EH (cell line): Measurements from ENCODE around the gene NPAS3.

ENCODE experiments used
- DNase-seq: peaks from one replicate; pipeline ENCODE4 v3.0.0-alpha.2; 2015; ENCODE audit warnings: low read depth

Gene NPAS3

DNA sequence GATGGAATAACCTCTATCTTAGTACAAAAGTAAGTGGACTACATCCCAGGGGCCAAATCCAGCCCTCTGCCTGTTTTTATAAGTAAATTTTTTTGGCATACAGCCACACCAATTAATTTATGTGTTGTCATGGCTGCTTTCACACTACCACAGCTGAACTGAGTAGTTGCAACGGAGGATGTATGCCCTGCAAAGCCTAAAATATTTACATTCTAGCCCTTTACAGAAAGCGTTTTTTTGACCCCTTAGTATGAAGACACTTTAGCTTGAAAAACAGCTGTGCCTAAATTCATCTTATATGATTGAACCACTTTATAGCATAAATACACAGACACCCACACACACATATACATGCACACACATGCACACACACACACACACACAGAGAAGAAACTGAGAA lies 510.6 kb downstream of the NPAS3 start:
- no peak for DNase-seq

DNA sequence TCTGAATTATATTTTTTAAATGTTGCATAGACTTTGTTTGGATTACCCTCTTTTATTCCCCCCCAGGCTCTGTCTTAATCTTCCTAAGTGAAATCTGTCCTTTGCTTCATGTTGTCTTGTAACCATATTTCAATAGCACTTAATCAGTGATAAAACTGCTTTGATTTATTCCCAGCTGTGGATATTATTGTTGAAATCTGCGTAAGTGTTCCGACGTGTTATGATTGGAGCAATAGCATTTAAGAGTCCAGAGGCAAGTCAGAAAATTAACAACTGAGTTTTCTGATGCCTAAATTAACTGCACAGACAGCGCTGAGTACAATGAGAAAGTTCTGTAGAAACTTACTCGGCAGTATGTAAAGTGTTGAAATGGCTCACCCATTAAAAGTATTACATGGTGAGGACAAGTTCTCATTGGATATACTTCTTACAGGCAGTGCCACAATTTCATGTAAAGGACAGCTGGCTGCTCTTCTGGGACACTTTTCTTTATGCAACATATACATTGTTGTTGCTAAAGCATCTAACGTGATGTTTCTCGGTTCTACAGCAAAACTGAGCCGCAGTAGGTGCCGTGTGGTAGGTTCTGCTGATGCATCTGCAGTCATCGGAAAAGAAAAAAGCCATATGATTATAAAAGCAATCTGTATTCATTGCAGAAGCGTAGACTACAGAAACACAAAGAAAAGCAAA lies 511.2 kb downstream of the NPAS3 start:
- no peak for DNase-seq

DNA sequence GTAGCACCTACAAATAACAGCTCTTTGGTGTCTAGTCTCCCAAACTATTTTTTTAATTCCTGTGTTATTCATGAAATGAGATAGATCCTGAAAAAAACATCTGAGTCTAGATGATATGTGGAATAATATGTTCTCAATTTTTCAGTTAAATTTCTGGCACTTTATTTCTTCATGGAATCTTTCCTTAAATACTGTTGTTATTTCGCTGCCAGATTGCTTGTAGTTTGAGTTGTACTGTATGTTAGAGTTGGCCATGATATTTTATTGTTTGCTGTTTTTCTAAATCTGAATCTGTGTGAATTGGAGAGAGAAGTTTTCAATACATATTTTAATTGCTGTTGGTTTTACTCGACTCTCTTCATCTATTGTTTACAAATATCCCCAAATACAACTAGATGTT lies 511.7 kb downstream of the NPAS3 start:
- no peak for DNase-seq

DNA sequence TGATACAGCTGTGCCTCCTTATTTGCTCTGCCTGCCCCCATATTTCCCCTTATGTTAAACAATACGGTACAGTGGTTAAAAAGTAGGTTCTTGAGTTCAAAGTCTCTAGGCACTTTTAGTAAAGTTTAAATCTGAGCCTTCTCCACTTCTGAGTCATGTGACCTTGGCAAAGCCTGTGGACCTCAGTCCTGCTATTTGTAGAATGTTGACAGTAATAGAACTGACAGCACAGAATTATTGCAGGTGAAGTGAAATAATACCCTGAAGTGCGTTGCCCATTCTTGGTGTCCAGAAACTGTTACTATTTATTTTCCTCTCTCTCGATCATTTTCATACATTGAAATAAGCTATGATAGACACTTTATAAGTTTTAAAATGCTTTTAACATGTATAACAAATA lies 512.5 kb downstream of the NPAS3 start:
- DNase-seq, result no peak

DNA sequence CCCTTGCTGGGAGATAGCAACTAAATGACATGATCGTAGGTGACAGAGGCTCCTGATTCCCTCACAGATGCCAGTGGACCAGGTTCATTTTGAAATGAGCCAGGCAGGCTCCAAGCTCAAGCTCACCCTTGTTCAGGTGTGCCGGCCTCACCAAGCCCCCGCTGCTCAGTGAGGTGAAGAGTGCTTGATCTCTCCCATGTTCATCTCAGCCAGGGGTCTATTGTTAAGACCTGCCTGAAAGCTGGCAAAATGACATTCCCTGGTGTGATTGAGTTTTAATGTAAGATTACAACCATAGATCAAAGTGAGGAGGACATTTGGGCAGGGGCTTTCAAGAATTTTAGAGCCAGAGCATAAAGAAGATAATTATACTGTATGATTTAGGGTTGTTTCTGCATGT lies 514.3 kb downstream of the NPAS3 start:
- no peak for DNase-seq

DNA sequence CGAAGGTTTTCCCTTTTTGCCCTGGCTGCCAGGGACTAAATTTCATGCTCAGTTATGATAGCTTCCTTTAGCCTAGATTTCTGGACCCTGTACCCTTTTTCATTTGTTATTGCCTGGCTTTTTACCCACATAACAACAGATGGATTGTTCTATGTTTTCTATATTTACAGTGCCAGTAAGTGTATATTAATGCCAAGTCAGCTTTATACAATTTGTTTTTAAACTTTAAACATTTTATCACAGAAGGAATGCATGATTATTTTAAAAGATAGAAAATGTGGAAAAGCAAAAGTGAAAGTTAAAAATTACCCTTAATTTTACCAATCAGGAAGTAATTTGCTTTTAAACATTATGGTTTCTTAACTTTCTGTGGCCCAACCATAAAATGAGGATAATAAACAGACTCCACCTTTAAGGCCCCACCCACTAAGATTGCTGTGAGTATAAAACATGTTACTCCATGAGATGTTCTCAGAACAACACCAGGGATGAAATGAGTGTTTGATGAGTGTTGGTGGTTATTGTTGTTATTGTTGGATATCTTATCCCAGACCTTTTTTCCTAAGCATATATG lies 515.4 kb downstream of the NPAS3 start:
- no peak for DNase-seq

DNA sequence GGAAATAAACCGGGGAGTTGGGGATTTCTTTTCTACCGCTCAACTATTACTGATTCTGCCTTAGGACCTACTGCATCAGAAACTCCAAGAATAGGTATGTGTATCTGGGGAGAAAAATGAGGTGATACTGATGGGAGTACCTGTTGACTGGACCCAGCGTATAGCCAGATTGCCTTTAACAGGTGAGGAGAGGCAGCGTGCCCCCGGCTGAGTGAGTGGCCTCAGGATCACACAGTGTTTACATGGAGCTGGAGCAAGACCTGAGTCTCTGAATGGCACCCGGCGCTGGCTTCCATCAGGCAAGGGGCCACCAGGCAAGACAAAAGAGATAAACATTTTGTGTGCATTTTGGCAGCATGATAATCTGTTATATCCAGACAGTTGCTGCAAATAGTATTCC lies 516.0 kb downstream of the NPAS3 start:
- no peak for DNase-seq

DNA sequence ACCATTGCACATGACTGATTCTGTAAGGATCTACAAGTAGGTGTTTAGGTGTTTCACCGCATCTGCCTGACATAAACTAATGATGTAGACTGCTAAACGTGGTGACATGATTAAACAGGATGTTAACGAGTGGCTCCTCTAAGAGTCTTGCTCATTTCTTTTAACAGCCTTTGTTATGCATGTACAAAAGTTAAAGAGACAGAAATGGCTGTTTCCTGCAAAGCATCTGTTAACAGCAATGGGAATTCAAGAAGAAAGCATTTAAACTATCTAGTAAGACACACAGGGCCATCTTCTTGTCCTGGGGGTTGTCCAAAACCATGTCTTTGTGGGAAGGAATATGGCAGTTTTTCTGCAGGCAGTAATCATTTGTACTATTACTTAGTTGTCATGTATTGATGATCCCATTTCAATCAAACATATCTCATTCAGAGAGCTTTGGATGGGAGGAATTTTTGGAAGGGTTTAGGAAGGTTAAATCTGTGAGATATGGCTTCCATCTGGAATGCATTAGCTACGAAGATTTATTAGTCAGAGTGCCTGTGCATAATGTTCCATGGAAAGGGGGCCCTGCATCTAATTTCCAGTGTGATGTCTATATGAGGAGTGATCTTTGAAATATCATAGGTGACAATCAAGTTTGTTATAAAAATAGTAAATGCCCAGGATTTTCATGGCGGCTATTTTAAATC lies 517.1 kb downstream of the NPAS3 start:
- DNase-seq, result peak; percentile 5

DNA sequence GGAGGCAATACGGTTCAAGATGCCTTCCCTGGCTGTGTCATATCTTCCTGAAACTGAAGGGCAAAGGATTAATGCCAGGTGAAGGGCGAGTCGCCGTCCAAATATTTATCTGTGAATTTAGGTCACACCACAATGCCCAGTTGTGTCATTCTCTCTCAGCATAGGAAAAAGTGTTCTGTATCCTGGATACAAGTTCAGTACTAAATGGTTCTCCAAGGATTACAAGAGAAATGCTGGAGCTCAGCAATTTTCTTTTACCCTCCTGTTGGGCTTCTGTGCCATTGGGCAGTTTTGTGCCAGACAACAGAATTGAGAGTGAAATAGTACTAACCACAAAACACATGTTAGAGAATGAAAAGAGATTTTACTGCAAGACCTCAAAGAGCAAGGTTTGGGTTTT lies 518.3 kb downstream of the NPAS3 start:
- DNase-seq, result no peak

DNA sequence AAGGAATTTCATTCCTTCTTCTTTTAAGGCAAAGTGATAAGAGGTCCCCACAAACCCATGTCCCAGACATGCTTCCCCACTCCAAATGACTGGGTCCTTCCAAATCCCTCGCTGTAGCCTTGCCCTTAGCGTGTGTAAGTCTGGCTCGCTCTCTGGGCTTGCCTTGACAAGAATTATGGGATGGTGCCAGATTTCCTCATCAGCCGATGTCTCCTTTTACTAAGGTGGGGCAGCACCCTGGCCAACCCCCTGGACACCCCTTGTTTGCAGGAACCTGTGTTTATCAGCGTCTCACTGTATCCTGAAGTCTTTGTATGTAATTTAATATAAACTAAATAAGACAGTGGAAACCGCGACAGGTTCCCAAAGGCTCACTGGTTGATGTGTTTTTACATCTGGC lies 518.9 kb downstream of the NPAS3 start:
- DNase-seq, result no peak

DNA sequence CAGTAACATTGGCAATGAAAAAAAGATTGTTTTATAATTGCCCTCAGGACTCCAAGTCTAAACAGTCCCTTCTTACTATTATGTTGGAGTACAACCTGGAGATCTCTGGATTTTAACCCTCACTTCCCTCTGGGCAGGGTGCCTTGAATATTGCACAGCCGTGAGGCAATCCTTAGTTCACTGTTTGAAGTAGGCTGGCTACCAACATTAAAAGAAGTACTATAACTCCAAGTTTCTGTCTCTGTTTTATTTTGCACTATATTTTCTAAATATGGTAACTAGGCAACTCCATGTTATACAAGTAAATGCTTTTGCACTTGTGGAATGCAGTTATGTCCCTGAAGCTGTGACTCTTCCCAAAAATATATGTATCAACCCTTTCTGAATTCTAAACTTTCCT lies 521.5 kb downstream of the NPAS3 start:
- DNase-seq, result no peak

DNA sequence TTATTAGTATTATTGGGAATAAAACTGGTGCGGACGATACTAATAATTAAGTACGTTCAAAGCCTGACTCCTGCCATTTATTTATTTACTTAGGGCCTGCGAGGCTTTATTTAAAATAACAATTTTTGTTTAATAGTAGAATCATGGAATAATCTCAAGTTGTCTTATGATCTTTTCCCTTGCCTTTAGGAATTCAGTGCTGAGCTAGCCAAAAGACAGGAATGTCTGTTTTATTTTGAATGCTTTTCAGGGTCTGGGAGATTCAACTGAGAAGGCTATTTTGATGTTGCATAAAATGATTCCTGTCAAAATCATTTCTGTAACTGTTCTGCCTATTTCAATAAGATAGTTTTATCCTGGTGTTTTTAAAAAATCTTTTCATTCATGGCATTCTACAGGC lies 522.4 kb downstream of the NPAS3 start:
- no peak for DNase-seq

DNA sequence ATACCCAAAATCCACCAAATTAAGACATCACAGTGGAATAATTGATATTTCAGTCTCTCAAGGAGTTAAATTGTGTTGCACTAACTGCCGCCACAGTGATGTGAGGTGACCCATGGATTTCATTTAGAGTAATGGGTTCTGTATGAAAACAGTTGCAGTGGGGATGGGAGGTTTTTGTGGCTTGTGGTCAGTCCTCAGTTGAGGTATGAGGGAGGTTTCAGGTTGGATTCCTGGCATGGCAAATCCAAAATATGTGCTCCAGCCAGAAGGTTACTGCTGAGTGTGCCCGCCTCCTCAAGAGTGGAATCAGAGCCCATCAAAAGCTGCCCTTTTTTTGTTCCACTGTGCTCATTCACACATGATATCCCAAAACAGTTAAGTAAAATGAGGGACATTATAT lies 525.1 kb downstream of the NPAS3 start:
- DNase-seq, result no peak

DNA sequence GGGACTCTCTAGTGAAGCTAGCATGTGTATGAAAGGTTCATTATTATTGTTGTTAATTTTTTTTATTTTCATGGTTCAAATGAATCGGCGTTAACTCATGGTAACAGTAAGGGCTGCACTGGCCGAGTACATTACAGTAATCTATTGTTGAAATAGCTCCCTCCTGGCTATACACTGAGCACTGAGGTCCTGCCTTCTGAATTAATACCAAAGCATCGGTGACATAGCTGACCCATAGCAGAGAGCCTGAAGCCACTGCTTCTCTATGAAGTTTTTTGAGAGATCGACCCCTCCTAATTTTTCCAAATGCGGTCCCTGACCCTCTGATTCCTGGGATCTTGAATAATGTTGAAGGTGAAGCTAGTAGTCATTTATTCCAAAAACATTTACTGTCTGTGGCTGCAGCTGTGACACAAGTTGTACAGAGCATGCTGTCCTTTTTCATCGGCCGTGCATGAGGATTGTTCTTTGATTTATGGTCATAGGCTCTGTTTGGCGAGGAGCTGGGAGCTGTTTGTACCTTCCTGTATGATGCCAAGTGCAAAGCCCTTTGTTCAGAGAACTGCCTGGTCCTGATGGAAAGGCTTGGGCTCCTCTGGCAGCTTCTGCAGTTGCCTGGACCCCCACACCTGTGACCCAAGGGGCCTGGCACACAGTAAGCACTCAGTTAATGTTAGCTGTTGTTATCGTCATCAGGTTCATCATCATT lies 525.7 kb downstream of the NPAS3 start:
- no peak for DNase-seq

DNA sequence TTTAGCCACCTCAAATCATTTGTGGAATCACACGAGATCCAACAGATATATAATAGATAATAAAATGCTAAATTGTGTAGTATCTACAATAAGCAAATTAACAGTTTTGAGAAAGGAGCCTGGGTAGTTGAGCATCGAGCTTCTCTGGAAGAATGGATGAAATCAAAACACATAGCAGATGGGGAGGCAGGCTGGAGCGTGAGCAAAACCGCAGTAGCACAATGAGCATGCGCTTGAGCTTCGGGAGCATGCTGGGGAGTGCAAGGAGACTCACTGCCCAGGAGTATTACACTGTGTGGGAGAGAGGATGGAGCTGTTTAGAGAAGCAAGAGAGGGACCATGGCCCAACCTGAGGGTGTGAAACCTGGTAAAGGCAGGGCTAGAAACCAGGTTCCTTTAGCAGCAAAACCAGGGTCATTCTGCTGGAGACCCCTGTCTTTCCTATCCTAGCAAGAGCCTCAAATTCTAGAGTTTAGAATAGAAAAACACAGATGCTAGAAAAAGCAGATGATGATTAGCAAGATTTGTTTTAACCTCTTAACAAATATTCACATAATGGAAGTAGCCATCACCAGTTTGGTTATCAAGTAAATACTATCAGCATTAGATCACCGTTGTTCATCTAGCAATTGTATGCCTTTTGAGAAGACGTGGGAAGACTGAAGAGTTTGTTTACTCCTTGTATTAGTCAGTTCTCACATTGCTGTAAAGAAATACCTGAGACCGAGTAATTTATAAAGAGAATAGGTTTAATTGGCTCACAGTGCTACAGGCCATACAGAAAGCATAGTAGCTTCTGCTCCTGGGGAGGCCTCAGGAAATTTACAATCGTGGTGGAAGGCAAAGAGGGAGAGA lies 527.4 kb downstream of the NPAS3 start:
- peak; percentile 6 for DNase-seq

DNA sequence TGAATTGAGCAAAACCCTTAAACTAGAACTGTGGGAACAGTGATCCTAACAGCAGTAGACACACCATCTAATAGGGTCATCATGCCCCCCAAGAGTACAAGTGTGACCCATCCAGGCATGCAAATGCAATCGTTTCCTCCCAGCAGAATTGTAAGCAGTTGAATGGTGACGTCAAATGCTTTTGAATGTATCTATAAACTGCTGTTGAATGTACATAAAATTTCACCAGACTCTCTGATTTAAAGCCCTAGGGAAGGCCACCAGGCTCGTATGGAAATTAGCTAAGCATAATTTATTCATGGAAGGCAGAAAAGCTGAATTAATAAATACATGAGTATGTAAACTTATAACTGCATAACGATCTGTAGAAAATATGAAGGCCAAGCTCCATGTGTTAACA lies 529.3 kb downstream of the NPAS3 start:
- no peak for DNase-seq

DNA sequence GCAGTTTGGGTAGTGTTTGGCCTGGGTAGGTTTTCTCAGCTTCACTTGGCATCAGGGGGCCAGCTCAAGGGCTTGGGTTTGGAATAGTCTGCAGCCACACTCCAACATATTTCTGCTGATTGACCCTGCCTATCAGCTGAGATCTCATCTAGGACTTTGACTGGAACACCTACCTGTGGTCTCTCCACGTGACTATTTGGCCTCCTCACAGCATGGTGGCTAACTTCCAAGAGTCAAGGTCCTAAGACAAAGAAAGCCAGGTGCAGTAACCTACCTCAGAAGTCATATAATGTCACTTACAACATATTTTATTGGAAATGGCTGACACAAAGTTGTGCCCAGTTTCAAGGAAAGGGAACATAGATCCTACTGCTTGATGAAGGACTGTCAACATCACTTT lies 531.2 kb downstream of the NPAS3 start:
- no peak for DNase-seq

DNA sequence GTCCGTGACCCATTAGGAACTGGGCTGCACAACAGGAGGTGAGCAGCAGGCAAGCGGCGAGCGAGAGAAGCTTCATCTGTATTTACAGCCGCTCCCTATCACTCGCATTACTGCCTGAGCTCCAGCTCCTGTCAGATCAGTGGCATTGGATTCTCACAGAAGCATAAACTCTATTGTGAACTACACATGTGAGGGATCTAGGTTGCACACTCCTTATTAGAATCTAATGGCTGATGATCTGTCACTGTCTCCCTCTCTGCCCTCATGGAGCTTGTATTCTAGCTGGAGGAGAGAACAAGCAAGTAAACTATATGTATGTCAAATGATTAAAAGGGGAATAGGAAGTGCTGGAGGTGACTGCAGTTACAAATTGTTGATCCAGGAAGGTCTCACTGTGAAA lies 533.1 kb downstream of the NPAS3 start:
- no peak for DNase-seq

DNA sequence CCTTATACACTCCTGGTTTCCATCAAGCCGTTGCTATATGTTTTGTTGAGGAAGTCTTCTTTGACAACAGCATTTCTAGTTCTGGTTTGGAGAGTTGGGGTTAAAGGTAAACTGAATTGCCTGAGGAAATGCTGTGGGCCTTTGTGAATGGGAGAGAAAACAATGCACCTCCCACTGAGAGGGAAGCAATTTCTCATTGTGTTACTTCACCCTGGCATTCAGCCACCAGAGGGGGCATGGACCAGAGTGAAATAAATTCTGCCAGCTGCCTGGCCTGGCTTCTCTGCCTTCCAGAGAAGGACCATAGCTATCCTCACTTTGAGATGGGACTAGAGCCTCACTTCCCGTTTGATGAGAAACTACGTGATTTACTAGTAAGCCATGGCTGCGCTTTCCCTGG lies 536.9 kb downstream of the NPAS3 start:
- DNase-seq, result peak; percentile 41

DNA sequence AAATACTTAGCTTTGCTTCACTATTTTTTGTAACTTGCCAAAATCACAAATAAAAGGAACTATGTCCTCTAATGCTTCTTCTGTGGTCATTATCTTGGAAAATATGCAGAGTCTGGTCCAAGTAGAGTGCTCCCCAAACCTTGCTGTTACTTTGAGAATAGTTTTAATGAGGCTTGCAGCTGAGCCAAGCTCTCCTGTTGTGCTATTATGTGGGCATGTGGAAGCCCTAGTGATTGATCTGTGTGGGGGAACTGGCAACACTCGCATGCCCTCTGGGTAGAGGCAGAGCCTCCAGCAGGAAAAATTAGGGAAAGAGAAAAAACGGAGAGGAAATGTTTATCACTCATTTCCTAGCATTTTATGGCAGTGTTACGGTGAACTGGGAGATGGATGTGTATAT lies 539.1 kb downstream of the NPAS3 start:
- no peak for DNase-seq

DNA sequence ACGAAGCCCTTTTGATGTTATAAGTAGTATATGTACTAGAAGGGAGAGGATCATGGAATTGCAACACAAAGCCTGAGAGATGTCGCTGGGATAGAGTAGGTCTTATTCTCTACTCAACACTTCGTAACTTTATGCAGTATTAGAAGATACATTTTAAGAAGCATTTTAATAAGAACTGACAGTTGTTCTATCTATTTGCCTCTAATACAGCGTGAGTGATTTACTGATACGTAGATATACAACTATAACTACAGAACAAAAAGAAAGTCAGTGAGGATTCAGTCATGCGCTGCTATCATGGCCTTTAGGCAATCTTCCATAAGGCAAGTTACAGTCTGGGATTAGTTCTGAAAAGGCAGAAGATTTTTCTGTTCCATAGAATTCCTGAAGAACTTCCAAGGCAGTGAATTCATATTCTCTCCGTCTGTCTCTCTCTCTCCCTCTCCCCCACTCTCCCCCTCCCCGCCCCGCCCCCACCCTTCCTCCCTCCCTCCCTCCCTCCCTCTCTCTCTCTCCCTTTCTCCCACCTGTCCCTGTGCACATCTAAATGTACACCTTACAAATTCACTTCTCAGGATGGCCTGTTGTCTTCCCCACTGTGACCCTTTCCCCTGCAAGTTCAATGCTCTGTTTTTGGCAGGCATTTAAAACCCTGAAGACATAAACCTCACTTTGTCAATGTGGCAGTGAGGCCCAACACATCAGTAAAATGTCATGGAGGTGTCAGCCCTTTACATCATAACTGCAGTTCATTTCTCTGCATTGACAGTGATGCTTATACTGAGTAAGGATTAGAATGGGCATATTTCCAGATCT lies 541.6 kb downstream of the NPAS3 start:
- no peak for DNase-seq

DNA sequence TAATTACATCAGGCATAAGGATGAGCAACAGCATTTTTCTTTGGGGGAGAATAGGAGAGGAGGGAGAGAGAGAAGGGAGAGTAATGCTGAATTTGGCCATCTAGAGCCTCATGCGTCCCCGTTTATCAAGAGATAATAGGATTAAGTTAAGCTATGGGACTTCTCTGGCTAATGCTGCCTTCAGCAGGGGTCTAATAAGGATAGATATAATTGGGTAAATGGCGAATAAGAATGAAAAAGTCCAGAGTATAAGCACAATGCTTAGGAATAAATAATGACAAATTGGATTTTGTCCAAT lies 542.2 kb downstream of the NPAS3 start:
- DNase-seq, result peak; percentile 2
